H1 (cell line): ENCODE results near the gene SLC22A31. TPM values are rescaled to one million over a fixed set of nuclear protein-coding genes. Genes with fewer than 3 reads are reported as not detected.
A peak's percentile ranks its signal among the peaks of the same experiment; 100 is the strongest.

Experiments used
- CTCF ChIA-PET: fragments of 300-600 bp; sonication (Branson Sonifier 250); formaldehyde crosslinking; loops from one replicate; lab custom pipeline; 2021; ENCODE audit not compliant: partially characterized antibody; lab: Charles Lee
- POLR2A ChIA-PET: fragments of 300-600 bp; sonication (Branson Sonifier 250); formaldehyde crosslinking; loops from one replicate; lab custom pipeline; 2021; ENCODE audit warnings: inconsistent platforms; ENCODE audit not compliant: partially characterized antibody; lab: Charles Lee
- DNase-seq, 2 experiments: peaks; one replicate each; pipeline versions ENCODE4 v3.0.0 to v3.0.0-alpha.2; 2010 to 2022; ENCODE audit warnings: low spot score in 2 of 2, low read depth in 1 of 2, mixed read lengths in 1 of 2
- FAIRE-seq: peaks from 2 replicates; lab custom pipeline; 2011; peaks lifted over from hg19 to GRCh38; lab: Jason Lieb, UNC
- H2AFZ ChIP-seq: 2 replicates; pipeline ENCODE4 v1.8.1; 2012; ENCODE audit warnings: low read length, inconsistent platforms
- H2AK5ac ChIP-seq: 2 replicates; pipeline ENCODE4 v1.6.1; 2013; ENCODE audit warnings: low read depth, low read length
- H2BK120ac ChIP-seq: replicated peaks from 2 replicates; pipeline ENCODE3; 2013; ENCODE audit warnings: low read depth, low read length, inconsistent platforms
- H2BK12ac ChIP-seq: 2 replicates; pipeline ENCODE4 v1.6.1; 2013; ENCODE audit warnings: low read depth, low read length
- H2BK15ac ChIP-seq: 2 replicates; pipeline ENCODE4 v1.6.1; 2013; ENCODE audit warnings: low read length
- H2BK20ac ChIP-seq: 2 replicates; pipeline ENCODE4 v1.6.1; 2013; ENCODE audit warnings: low read length
- H2BK5ac ChIP-seq: 2 replicates; pipeline ENCODE4 v1.6.1; 2013; ENCODE audit warnings: low read depth, low read length
- H3K14ac ChIP-seq: 2 replicates; pipeline ENCODE4 v1.6.1; 2013; ENCODE audit warnings: inconsistent platforms; ENCODE audit not compliant: insufficient read length
- H3K18ac ChIP-seq: 2 replicates; pipeline ENCODE4 v1.6.1; 2013; ENCODE audit warnings: low read length; ENCODE audit errors: extremely low read depth
- H3K23ac ChIP-seq: 2 replicates; pipeline ENCODE4 v1.6.1; 2013; ENCODE audit warnings: inconsistent platforms; ENCODE audit not compliant: insufficient read length
- H3K23me2 ChIP-seq: 2 replicates; pipeline ENCODE4 v1.6.1; 2013; ENCODE audit warnings: low read depth, low read length
- H3K27ac ChIP-seq: 2 replicates; pipeline ENCODE4 v1.6.1; 2011; ENCODE audit warnings: low read depth, low read length, inconsistent platforms
- H3K27me3 ChIP-seq, 4 experiments: replicated peaks in 1 of 4; 1 replicate in 1 of 4; 2 replicates in 3 of 4; pipeline versions ENCODE4 v1.6.1 to v1.8.1; 2011 to 2013; ENCODE audit warnings: low read length in 3 of 4, mild to moderate bottlenecking in 3 of 4, inconsistent platforms in 2 of 4, mixed read lengths in 2 of 4, moderate library complexity in 1 of 4; ENCODE audit not compliant: control insufficient read depth in 3 of 4, insufficient read depth in 3 of 4; ENCODE audit errors: extremely low read depth in 1 of 4
- H3K36me3 ChIP-seq, 4 experiments: 2 replicates each; pipeline versions ENCODE4 v1.6.1 to v1.8.1; 2011 to 2013; ENCODE audit warnings: mild to moderate bottlenecking in 4 of 4, low read length in 3 of 4, moderate library complexity in 2 of 4, control low read depth in 1 of 4, inconsistent platforms in 1 of 4; ENCODE audit not compliant: insufficient read depth in 4 of 4, control insufficient read depth in 2 of 4
- H3K4ac ChIP-seq: replicated peaks from 2 replicates; pipeline ENCODE3; 2013; ENCODE audit warnings: low read length, low read depth, mixed read lengths, inconsistent platforms; ENCODE audit not compliant: insufficient read length
- H3K4me1 ChIP-seq, 4 experiments: replicated peaks in 1 of 4; 1 replicate in 1 of 4; 2 replicates in 3 of 4; pipeline versions ENCODE4 v1.6.1 to v1.8.1; 2011 to 2013; ENCODE audit warnings: low read length in 3 of 4, inconsistent platforms in 2 of 4, mixed read lengths in 1 of 4; ENCODE audit not compliant: insufficient read depth in 4 of 4, control insufficient read depth in 3 of 4
- H3K4me2 ChIP-seq, 2 experiments: 2 replicates each; pipeline versions ENCODE4 v1.6.1 to v1.8.1; 2011 to 2013; ENCODE audit warnings: low read depth in 2 of 2, low read length in 2 of 2, control low read depth in 1 of 2, inconsistent platforms in 1 of 2, mild to moderate bottlenecking in 1 of 2; ENCODE audit not compliant: insufficient read depth in 1 of 2
- H3K4me3 ChIP-seq, 4 experiments: fragments of 200-600, 300-600 bp in 1 of 4; sonication (generic), shearing (Covaris generic), sonication (Bioruptor Twin) in 1 of 4; 2 replicates each; pipeline versions ENCODE4 v1.5.1 to v1.8.1; 2011 to 2016; ENCODE audit warnings: low read length in 4 of 4, low read depth in 3 of 4, control low read depth in 2 of 4, inconsistent platforms in 2 of 4, mild to moderate bottlenecking in 2 of 4, mixed read lengths in 1 of 4, moderate library complexity in 1 of 4; ENCODE audit not compliant: insufficient read depth in 2 of 4; ENCODE audit errors: extremely low read depth in 1 of 4
- H3K56ac ChIP-seq: replicated peaks from 2 replicates; pipeline ENCODE3; 2013; ENCODE audit warnings: low read depth, mild to moderate bottlenecking, mixed read lengths, low read length, inconsistent platforms; ENCODE audit not compliant: insufficient read length
- H3K79me1 ChIP-seq: 2 replicates; pipeline ENCODE4 v1.6.1; 2013; ENCODE audit warnings: low read depth, low read length, control low read depth
- H3K79me2 ChIP-seq, 2 experiments: 2 replicates each; pipeline versions ENCODE4 v1.6.1 to v1.8.1; 2012 to 2013; ENCODE audit warnings: low read length in 2 of 2, mild to moderate bottlenecking in 2 of 2, inconsistent platforms in 1 of 2; ENCODE audit not compliant: insufficient read depth in 2 of 2, control insufficient read depth in 1 of 2
- H3K9ac ChIP-seq, 4 experiments: replicated peaks in 1 of 4; 1 replicate in 1 of 4; 2 replicates in 3 of 4; pipeline versions ENCODE4 v1.6.1 to v1.8.1; 2011 to 2013; ENCODE audit warnings: low read depth in 3 of 4, low read length in 3 of 4, control low read depth in 2 of 4, mild to moderate bottlenecking in 2 of 4, moderate library complexity in 2 of 4, inconsistent platforms in 1 of 4; ENCODE audit errors: extremely low read depth in 1 of 4
- H3K9me3 ChIP-seq, 2 experiments: 2 replicates each; pipeline versions ENCODE4 v1.6.1 to v1.8.1; 2012 to 2013; ENCODE audit warnings: mild to moderate bottlenecking in 2 of 2, moderate library complexity in 2 of 2, control low read depth in 1 of 2, inconsistent platforms in 1 of 2, low read depth in 1 of 2, low read length in 1 of 2, mixed read lengths in 1 of 2; ENCODE audit not compliant: insufficient read depth in 2 of 2
- H4K20me1 ChIP-seq, 2 experiments: replicated peaks in 1 of 2; 2 replicates each; pipeline versions ENCODE3 to v1.8.1; 2011 to 2013; ENCODE audit warnings: inconsistent platforms in 2 of 2, low read length in 2 of 2, mild to moderate bottlenecking in 1 of 2; ENCODE audit not compliant: insufficient read depth in 2 of 2, control insufficient read depth in 1 of 2
- H4K5ac ChIP-seq: 2 replicates; pipeline ENCODE4 v1.6.1; 2013; ENCODE audit warnings: low read length, low read depth, mixed read lengths, inconsistent platforms; ENCODE audit not compliant: insufficient read length
- H4K8ac ChIP-seq: 2 replicates; pipeline ENCODE4 v1.8.0; 2013; ENCODE audit warnings: mild to moderate bottlenecking, moderate library complexity, low read length, inconsistent platforms; ENCODE audit not compliant: insufficient read depth; ENCODE audit errors: extremely low read depth
- H4K91ac ChIP-seq: replicated peaks from 2 replicates; pipeline ENCODE3; 2013; ENCODE audit warnings: low read length, mixed read lengths, inconsistent platforms; ENCODE audit not compliant: insufficient read length
- BRCA1 ChIP-seq: IDR thresholded peaks from 2 replicates; pipeline ENCODE4 v1.6.1; 2012; ENCODE audit warnings: low read depth, low read length, improper control_type of control experiment
- CBX5 ChIP-seq: fragments of 300-800, 300-1000 bp; sonication (generic); IDR thresholded peaks from 2 replicates; pipeline ENCODE4 v1.7.1; 2016; ENCODE audit warnings: antibody characterized with exemption, low read length, low read depth
- JUN ChIP-seq: IDR thresholded peaks from 2 replicates; pipeline ENCODE4 v1.6.1; 2011; ENCODE audit warnings: low read depth, mild to moderate bottlenecking, improper control_type of control experiment, low read length
- PHF8 ChIP-seq: fragments of 200-600 bp; sonication (generic); conservative IDR thresholded peaks from 2 replicates; pipeline ENCODE4 v1.7.1; 2012; ENCODE audit warnings: low read depth, mild to moderate bottlenecking, inconsistent platforms, low read length, moderate library complexity
- SAP30 ChIP-seq: fragments of 300-600 bp; sonication (generic); IDR thresholded peaks from 2 replicates; pipeline ENCODE4 v1.7.1; 2012; ENCODE audit warnings: low read length, moderate library complexity, mild to moderate bottlenecking, inconsistent platforms; ENCODE audit not compliant: insufficient read depth, insufficient replicate concordance
- SIRT6 ChIP-seq: IDR thresholded peaks from one replicate; pipeline ENCODE4 v1.7.1; 2012; ENCODE audit warnings: low read length, inconsistent platforms
- SIX5 ChIP-seq: IDR thresholded peaks from 2 replicates; pipeline ENCODE4 v1.6.1; 2011; ENCODE audit warnings: mild to moderate bottlenecking, low read depth, low read length
- WGBS, 2 experiments: shearing (Covaris generic) in 1 of 2; methylation state at CpG; one replicate each; pipeline versions ENCODE4 v1.1.6 to v1.1.7; 2013 to 2015; ENCODE audit warnings: low lambda C conversion rate in 2 of 2, mixed read lengths in 2 of 2, inconsistent platforms in 1 of 2, low coverage in 1 of 2, missing lambda C conversion rate in 1 of 2; ENCODE audit not compliant: insufficient replicate concordance in 2 of 2, insufficient coverage in 1 of 2, insufficient read length in 1 of 2; ENCODE audit errors: extremely low coverage in 1 of 2, missing lambda C conversion rate in 1 of 2; 5-methylcytosine and 5-hydroxymethylcytosine counted together
- polyA plus RNA-seq, 7 experiments: library from polyadenylated mRNA; depleted of rRNA in 3 of 7; stranded (reverse) in 5 of 7; unstranded in 2 of 7; fragments of >200 nt in 5 of 7; fragments of 200-250 nt in 2 of 7; gene quantifications; 1 replicate in 5 of 7; 2 replicates in 1 of 7; 4 replicates in 1 of 7; pipeline versions ENCODE4 v1.2.1 to v1.2.3, GENCODE V29; 2011 to 2013; ENCODE audit warnings: missing spikeins in 2 of 7, mixed read lengths in 2 of 7
- total RNA-seq: library from RNA; stranded (reverse); fragmentation: NEBNext Ultra II Directional; extraction: Animal tissue kit (Norgen Biotek cat#: 25700); gene quantifications from 2 replicates; pipeline ENCODE4 v1.2.1, GENCODE V29; 2021
- TF ChIP-seq, protein P1 (sequence below): IDR thresholded peaks from 2 replicates; pipeline ENCODE4 v1.6.1; 2011; ENCODE audit warnings: low read length, improper control_type of control experiment
- TF ChIP-seq, protein P2 (sequence below), 3 experiments: IDR thresholded peaks; 1 replicate in 2 of 3; 2 replicates in 1 of 3; pipeline versions ENCODE4 v1.5.1 to v1.6.1; 2011; ENCODE audit warnings: low read length in 3 of 3, mild to moderate bottlenecking in 3 of 3, inconsistent platforms in 2 of 3, low read depth in 1 of 3, moderate library complexity in 1 of 3; ENCODE audit not compliant: insufficient read depth in 1 of 3; ENCODE audit errors: control extremely low read depth in 1 of 3

Gene SLC22A31
- total and polyA plus RNA-seq, 2 of the 8 experiments (the other 6 are each of a cell fraction or from before 2014, with no cell fraction given), result 7.7 to 10.6 TPM

DNA sequence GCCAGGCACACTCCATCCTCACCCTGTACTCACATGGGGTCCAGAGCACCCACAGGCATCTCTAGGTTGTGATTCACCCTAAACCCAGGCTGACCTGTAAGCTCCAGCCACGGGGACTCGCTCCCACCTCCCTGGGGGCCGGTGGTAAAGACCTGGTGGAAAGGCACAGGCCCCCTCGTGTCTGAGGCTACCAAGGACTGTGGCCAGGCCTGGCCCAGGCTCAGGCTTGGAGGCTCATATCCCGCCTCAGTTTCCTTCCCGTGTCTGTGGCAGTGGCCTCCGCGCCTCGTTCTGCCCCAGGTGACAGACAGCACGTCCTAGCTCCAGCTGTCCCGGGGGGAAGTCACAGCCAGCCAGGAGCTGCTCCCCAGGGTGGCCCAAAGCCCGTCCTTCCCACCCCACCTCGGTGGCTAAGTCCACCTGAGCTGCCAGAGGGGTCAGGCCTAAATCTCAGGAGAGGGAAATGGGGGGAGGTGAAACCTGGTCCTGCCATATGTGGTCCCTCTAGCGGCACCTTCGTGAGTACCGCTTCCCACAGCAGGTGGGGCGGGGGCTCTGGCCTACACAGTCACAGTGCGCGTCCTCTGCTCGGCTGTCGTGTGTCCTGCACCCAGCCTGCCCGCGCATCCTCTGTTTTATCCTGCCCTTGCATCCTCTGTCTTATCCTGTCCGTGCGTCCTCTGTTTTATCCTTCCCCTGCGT is 16.2 kb downstream of the SLC22A31 start:
- Histone ChIP-seq H3K4me3 (no peak overlapping the region), H3K27me3 (no peaks in the 10 kb centered on the region; a peak in 2 of 7 replicates), H3K14ac (no peak overlapping the region), H3K9me3 (no peaks in the 10 kb centered on the region), H3K79me2 (no peaks in the 10 kb centered on the region), H4K8ac (no peak overlapping the region; the same call in 1 of the 2 replicates), H3K4me1 (no peaks in the 10 kb centered on the region), H4K20me1 (peaks cover 0 to 1% of the 10 kb centered on the region in 2 experiments), H2AFZ (no peak overlapping the region), H3K23me2 (no peaks in the 10 kb centered on the region), H3K56ac (no peak overlapping the region), H3K79me1 (no peaks in the 10 kb centered on the region), H2BK12ac (no peak overlapping the region), H3K27ac (no peak overlapping the region), H4K91ac (no peak overlapping the region), H3K36me3 (no peaks in the 10 kb centered on the region), H2BK120ac (no peak overlapping the region), H3K4me2 (no peak overlapping the region), H2AK5ac (no peak overlapping the region), H2BK15ac (no peak overlapping the region), H2BK20ac (no peak overlapping the region), H2BK5ac (no peak overlapping the region), H3K9ac (no peak overlapping the region), H3K23ac (no peak overlapping the region), H3K4ac (no peak overlapping the region), H3K18ac (no peak overlapping the region), H4K5ac (no peak overlapping the region)
- no peak for FAIRE-seq
- ChIA-PET POLR2A (interaction anchor here (1.4 to 1.9 kb wide), 3 partner anchors 10 to 374 kb away, joined by 5 to 9 read pairs (median 7); partner anchors contain the start of gene APRT), CTCF (no interaction called here)
- peak in 1 of 2 experiments; percentile 42 for DNase-seq
- WGBS, 2 experiments, result 93% methylated on average over 24 of the region's 26 CpGs; no CpG with 5 or more reads in 1 of the 2 experiments
- no peak for TF ChIP-seq SIX5
- no peak for TF ChIP-seq SAP30
- no peak for TF ChIP-seq SIRT6
- TF ChIP-seq BRCA1, result no peak
- TF ChIP-seq CBX5, result no peak
- TF ChIP-seq, protein P1, sequence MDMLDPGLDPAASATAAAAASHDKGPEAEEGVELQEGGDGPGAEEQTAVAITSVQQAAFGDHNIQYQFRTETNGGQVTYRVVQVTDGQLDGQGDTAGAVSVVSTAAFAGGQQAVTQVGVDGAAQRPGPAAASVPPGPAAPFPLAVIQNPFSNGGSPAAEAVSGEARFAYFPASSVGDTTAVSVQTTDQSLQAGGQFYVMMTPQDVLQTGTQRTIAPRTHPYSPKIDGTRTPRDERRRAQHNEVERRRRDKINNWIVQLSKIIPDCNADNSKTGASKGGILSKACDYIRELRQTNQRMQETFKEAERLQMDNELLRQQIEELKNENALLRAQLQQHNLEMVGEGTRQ, result no peak
- TF ChIP-seq, protein P2, sequence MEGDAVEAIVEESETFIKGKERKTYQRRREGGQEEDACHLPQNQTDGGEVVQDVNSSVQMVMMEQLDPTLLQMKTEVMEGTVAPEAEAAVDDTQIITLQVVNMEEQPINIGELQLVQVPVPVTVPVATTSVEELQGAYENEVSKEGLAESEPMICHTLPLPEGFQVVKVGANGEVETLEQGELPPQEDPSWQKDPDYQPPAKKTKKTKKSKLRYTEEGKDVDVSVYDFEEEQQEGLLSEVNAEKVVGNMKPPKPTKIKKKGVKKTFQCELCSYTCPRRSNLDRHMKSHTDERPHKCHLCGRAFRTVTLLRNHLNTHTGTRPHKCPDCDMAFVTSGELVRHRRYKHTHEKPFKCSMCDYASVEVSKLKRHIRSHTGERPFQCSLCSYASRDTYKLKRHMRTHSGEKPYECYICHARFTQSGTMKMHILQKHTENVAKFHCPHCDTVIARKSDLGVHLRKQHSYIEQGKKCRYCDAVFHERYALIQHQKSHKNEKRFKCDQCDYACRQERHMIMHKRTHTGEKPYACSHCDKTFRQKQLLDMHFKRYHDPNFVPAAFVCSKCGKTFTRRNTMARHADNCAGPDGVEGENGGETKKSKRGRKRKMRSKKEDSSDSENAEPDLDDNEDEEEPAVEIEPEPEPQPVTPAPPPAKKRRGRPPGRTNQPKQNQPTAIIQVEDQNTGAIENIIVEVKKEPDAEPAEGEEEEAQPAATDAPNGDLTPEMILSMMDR (IDR thresholded peaks at IDR 0.05; ENCODE audit: control extremely low read depth in 1 of 3, insufficient read depth in 1 of 3, low read depth in 1 of 3, low read length in 3 of 3), result no peak
- TF ChIP-seq JUN, result no peak
- no peak for TF ChIP-seq PHF8
